GM12892 (cell line): ENCODE results near the gene PLEKHA5.

ENCODE experiments used
- POLR2A ChIP-seq: IDR thresholded peaks from 2 replicates; pipeline ENCODE4 v1.6.1; 2011; ENCODE audit warnings: low read depth, low read length, control low read depth
- POLR2AphosphoS5 ChIP-seq: IDR thresholded peaks from 2 replicates; pipeline ENCODE4 v1.6.1; 2011; ENCODE audit warnings: low read depth, low read length, control low read depth

DNA sequence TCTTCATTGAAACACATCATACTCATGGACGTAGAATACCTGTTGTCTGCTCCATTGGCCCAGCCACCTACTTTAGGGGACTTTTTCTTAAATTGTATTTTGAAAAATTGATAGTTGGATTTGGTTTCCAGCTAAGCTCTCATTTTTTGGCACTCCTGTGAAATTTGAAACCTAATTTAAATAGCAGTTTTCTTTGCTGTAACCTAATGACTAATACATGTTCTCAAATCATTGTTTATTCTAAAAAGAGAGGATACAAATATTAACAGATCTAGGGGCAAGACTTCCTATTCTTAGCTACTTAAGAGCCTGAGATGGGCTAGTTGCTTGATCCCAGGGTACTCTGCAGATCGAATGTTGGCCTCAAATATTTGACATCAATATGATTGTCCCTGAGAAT is 78.9 kb downstream of the PLEKHA5 start:
- TF ChIP-seq POLR2A (no peak), POLR2AphosphoS5 (no peak)
